GM12892 (cell line): ENCODE measurements around the gene BCAS4.

Experiments used
- POLR2A ChIP-seq: IDR thresholded peaks from 2 replicates; pipeline ENCODE4 v1.6.1; 2011; ENCODE audit warnings: low read depth, low read length, control low read depth
- POLR2AphosphoS5 ChIP-seq: IDR thresholded peaks from 2 replicates; pipeline ENCODE4 v1.6.1; 2011; ENCODE audit warnings: low read depth, low read length, control low read depth
- TAF1 ChIP-seq: IDR thresholded peaks from 2 replicates; pipeline ENCODE4 v1.6.1; 2011; ENCODE audit warnings: low read depth, mild to moderate bottlenecking, control low read depth, low read length, borderline replicate concordance

GRCh38 chr20:50866831-50867230, 72.0 kb downstream of the BCAS4 start:
- TF ChIP-seq POLR2A (no peak), POLR2AphosphoS5 (no peak), TAF1 (no peak)
